ENCODE measurements around the gene GALNT17.

GALNT17 gene

DNA sequence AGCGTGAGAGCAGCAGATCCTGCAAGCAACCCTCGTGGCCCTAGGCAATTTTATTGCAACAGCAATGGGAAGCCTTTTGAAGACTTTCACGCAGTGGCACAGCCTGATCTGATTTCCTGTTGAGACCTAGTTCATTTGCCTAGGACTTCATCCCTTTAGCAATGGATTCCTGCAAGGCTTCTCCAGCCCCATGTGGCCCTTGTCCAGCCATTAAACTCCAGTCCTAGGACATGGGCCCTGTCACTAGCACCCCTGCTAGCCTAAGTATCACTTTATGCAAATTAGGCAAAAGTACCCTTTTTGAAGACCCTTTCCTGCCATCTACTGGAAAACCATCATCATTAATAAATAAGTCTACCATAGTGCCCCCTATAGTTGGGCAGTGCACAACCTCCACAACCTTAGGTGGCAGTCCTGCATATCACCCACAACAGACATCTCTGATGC is 379.4 kb downstream of the GALNT17 start:
- TF ChIP-seq POLR2A (IDR thresholded peaks at IDR 0.05; ENCODE audit: low read length): no peak
- no peak for TF ChIP-seq GATA1 (IDR thresholded peaks at IDR 0.05; ENCODE audit: low read depth, low read length)

DNA sequence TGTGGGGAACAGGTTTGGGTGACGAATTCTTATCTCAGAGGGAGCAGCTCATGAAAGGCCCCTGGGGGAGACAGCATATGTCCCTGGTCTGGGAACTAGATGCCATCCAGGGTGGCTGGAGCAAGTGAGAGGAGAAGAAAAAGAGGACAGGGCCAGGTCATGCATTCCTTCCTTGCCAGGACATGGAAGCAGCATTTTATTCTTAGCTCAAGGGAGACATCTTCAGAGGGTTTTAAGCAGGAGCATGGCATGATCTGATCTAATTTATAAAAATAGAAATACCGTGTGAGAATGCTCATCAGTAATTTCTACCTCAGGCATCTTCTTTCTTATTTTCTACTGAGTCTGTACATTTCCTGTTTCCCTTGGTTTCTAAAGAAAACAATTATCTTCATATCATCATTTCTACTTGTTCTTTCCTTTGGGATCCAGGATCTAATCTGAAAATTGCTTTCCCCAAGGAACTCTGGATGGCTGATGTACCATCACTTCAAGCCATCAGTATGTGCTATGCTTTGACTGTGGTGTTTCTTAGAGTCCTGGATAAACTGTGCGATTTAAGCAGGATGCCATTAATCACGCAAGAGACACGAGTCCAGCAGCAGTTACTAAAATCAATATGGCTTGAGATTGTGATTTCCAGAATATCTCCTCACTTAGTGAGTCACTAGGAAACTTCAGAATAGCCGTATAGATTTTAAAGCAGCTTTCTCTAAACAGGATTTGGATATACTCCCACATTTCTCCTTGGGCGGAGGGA is 386.2 kb downstream of the GALNT17 start:
- DNase-seq: no peak
- TF ChIP-seq POLR2A (IDR thresholded peaks at IDR 0.05; ENCODE audit: low read length) (no peak), GATA1 (IDR thresholded peaks at IDR 0.05; ENCODE audit: low read depth, low read length) (no peak)

More for the DNA sequence above, 379.4 kb downstream of the GALNT17 start:
- no peak for DNase-seq

DNA sequence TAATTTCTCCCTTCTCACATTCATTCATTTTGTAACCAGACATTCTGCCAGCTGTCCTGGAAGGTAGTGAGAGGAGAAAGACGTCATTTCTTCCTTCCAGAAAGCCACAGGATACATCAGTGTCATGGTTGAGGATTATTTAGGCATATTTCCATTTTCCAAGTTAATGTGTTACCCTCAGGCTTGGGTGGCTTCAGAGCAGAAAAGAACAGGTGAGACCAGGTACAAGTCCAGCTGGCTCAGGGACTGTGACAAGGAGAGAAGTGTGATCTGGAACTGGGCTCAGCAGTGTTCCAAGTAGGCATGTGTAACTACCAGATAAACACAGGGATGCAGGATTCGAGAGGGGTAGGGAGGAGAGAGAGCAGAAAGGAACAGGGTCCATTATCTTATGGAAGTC is 386.9 kb downstream of the GALNT17 start:
- TF ChIP-seq POLR2A (IDR thresholded peaks at IDR 0.05; ENCODE audit: low read length) (no peak), GATA1 (IDR thresholded peaks at IDR 0.05; ENCODE audit: low read depth, low read length) (no peak)
- no peak for DNase-seq

DNA sequence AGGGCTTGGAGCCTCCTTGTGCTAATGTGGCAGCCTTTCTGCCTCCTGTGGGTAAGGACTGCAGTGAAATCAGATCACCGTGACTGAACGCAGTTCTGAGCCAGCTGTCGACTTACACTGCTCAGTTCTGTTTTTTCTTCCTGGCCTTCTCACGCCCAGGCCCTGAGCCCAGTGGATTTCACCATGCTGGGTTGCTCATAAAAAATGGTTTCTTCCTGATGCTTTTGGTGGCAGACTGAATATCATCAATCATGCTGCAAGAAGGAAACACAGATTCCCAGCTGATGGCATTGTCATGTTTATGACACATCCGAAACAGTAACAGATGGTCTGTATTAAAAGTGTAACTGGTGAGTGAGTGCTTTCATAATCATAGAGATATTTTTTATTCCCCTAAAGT is 389.6 kb downstream of the GALNT17 start:
- no peak for DNase-seq
- TF ChIP-seq POLR2A (IDR thresholded peaks at IDR 0.05; ENCODE audit: low read length): no peak
- TF ChIP-seq GATA1 (IDR thresholded peaks at IDR 0.05; ENCODE audit: low read depth, low read length): no peak

DNA sequence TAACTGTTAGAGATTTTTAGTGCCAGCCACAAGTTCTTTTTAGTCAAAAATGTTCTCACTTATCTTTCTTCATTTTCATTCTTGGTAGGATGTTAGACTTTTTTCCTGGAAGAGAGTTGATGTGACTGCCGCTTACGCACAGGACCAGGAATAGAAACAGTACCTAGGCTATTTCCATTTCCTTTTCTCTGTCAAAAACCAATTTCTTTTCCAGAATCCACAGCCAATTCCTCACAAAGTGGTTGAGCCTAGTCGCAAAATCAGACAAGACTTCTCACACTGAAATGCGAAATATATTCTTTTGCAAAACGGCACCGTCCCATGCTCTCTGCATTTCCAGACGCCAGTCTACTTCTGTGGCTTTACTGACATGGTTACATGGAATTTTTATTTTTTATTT is 394.2 kb downstream of the GALNT17 start:
- TF ChIP-seq POLR2A (IDR thresholded peaks at IDR 0.05; ENCODE audit: low read length) (no peak), GATA1 (IDR thresholded peaks at IDR 0.05; ENCODE audit: low read depth, low read length) (no peak)

DNA sequence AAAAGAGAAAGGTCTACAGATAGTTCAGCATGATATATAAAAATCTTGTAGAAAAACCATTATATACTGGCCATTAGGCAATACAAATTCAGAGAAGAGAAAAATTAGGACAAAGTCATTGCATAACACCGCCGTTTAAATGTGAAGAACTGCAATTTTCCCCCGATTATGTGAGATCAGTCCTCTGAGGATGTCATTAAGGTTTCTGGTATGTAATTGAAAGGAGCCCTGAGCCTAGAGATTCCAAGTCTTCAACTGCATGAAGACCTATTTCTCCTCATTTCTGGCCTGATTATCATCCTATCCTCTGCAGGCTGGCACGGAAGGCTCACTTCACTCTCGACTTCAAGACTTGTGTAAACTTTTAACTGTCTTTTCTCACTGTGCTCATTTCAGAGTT is 395.3 kb downstream of the GALNT17 start:
- no peak for DNase-seq

More for the DNA sequence above, 394.2 kb downstream of the GALNT17 start:
- no peak for DNase-seq

DNA sequence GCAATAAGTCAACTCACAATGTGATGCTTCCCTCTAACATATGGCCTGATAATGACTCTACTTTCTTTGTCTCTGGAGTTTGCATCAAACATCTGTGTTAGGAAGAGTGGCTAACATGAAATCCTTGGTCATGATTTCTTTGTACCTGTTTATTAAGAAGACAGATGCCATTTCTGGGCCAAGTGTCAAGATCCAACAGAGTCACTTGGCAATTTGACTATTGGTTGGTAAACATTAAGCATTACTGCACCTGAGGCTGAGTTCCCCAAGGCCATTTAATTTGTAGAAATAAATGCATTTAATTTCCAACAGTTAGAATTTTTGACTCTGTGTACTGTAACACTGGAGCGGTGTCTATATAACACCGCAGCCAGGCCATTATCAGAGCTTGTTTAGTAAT is 403.7 kb downstream of the GALNT17 start:
- no peak for TF ChIP-seq POLR2A (IDR thresholded peaks at IDR 0.05; ENCODE audit: low read length)
- TF ChIP-seq GATA1 (IDR thresholded peaks at IDR 0.05; ENCODE audit: low read depth, low read length): no peak
- DNase-seq: no peak

More for the DNA sequence above, 395.3 kb downstream of the GALNT17 start:
- no peak for TF ChIP-seq GATA1 (IDR thresholded peaks at IDR 0.05; ENCODE audit: low read depth, low read length)
- TF ChIP-seq POLR2A (IDR thresholded peaks at IDR 0.05; ENCODE audit: low read length): no peak

DNA sequence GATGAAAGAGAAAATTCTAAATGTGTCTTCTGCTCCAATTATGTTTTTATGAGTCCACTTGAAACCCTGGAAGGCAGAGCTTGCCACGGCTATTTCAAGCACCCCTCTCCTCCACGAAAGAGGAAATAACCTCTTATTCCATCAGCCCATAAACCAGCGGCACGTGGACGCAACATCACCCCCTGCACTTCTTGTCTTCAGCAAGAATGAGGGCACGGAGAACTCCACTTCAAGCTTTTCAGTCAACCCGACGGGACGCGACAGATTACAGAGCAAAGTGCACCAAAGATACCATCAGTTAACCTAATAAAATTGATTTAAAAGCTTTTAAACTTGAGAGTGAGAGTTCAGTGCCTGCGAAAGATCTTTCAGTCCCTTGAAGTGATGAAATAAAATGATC is 406.3 kb downstream of the GALNT17 start:
- no peak for DNase-seq
- TF ChIP-seq POLR2A (IDR thresholded peaks at IDR 0.05; ENCODE audit: low read length): no peak
- no peak for TF ChIP-seq GATA1 (IDR thresholded peaks at IDR 0.05; ENCODE audit: low read depth, low read length)

DNA sequence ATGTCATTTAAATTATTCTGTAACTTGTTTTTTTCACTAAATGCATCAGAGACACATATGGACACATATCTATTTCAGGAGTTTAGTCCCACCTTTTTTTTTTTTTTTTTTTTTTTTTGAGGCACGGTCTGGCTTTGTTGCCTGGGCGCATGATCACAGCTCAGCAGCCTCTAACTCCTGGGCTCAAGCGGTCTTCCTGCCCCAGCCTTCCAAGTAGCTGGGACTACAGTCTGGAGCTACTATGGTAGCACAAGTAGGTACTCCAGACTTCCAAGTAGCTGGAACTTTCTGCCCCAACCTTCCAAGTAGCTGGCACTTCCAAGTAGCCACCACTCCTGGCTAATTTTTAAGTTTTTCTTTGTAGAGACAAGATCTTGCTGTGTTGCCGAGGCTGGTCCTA is 407.7 kb downstream of the GALNT17 start:
- no peak for DNase-seq
- TF ChIP-seq GATA1 (IDR thresholded peaks at IDR 0.05; ENCODE audit: low read depth, low read length) (no peak), POLR2A (IDR thresholded peaks at IDR 0.05; ENCODE audit: low read length) (no peak)

DNA sequence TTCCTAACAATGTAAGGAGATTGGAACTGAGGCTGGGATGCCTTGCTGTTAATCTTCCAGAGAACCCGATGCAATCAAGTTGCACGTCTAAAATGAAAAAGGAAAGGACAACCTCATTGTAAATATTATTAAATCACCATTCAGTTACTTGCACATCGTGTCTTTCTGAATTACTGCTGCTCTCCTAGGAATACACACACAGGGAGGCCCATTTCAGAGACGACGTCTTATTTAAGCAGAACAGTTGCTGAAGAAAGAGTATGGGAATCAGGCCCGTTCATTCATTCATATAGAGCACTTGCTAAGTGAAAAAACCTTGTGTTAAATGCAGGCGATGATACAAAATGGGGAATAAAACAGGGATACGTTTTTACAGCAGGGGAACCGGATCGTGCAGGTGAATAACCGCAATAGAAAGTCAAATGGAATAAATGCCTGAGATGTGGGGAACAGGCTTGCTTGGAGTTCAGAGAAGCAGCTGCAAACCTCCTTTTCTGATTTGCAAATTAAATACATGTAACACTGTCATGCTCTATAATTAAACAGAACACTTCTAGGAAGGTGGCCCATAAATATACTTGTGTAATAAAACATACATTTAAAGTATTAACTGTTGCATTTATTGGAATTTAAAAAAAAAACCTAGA is 409.9 kb downstream of the GALNT17 start:
- TF ChIP-seq POLR2A (IDR thresholded peaks at IDR 0.05; ENCODE audit: low read length) (no peak), GATA1 (IDR thresholded peaks at IDR 0.05; ENCODE audit: low read depth, low read length) (no peak)
- no peak for DNase-seq

DNA sequence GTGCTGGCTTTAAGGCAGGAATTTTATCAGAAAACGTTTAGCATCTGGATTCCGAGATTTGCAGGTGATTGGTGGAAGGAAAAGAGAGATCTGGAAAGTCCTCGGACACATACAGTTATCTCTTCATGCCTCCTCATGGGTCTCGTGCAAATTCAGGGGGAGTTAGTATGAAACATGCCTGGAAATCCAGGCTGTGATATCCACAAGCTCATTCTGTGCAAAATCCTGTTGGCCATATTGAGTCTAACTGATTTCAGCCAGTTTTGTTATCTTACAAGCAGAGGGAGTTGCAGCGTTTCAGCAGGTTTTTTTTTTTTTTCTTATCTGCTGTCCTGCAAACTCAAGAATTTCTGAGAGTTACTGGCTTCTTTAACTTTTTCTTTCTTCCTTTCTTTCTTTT is 411.5 kb downstream of the GALNT17 start:
- TF ChIP-seq GATA1 (IDR thresholded peaks at IDR 0.05; ENCODE audit: low read depth, low read length): no peak
- TF ChIP-seq POLR2A (IDR thresholded peaks at IDR 0.05; ENCODE audit: low read length): no peak
- DNase-seq: no peak

DNA sequence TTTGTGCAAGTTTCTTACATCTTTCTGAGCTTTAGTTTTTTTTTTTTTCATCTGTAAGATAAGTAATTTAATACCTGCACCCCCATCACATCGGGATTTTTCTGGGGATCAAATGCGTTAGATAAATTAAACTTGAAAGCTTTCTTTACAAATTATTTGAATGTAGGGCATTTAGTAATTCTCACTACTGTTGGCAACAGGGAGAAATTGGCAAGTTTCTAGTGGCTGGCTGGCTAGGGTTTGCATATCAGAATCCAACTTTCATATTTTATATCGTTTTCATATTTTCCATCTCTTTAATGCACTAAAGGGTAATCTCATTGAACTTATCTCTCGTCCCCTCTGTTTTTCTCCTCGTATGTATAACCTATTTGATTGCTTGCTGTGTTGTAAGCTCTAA is 412.9 kb downstream of the GALNT17 start:
- no peak for DNase-seq
- no peak for TF ChIP-seq POLR2A (IDR thresholded peaks at IDR 0.05; ENCODE audit: low read length)
- TF ChIP-seq GATA1 (IDR thresholded peaks at IDR 0.05; ENCODE audit: low read depth, low read length): no peak

DNA sequence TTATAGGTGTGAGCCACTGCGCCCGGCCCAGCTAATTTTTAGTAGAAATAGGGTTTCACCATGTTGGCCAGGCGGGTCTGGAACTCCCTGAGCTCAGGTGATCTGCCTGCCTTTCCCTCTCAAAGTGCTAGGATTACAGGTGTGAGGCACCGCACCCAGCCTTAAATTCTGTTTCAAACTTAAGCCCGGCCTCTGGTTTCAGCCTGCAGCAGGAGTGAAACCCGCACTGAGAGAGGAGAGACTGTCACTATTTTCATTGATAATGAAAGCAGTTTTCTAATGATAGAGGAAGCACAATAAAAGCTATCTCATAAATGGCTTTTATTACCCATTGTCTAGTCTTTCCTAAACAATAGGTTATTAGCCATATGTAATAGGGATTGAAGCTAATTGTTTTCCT is 415.5 kb downstream of the GALNT17 start:
- DNase-seq: no peak
- no peak for TF ChIP-seq GATA1 (IDR thresholded peaks at IDR 0.05; ENCODE audit: low read depth, low read length)
- TF ChIP-seq POLR2A (IDR thresholded peaks at IDR 0.05; ENCODE audit: low read length): no peak

DNA sequence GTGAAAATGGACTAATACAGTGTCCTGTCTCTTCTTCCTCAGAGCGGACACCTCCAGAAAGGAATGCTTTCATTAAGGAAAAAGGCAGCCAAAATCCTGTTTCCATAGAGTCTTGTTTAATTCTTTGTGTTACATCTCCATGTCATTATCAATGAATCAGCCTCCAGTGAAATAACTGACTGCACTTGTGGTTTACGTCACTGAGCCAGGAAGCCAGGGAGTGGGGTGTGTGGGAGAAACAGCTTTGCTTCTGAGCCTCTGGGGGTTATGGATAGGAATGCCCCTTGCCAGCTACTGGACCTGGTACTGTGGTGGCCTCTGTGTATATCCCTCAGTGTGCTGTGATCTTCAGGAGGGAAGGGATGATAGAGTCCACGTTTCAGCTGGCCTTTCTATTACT is 416.8 kb downstream of the GALNT17 start:
- no peak for TF ChIP-seq GATA1 (IDR thresholded peaks at IDR 0.05; ENCODE audit: low read depth, low read length)
- no peak for TF ChIP-seq POLR2A (IDR thresholded peaks at IDR 0.05; ENCODE audit: low read length)
- no peak for DNase-seq

DNA sequence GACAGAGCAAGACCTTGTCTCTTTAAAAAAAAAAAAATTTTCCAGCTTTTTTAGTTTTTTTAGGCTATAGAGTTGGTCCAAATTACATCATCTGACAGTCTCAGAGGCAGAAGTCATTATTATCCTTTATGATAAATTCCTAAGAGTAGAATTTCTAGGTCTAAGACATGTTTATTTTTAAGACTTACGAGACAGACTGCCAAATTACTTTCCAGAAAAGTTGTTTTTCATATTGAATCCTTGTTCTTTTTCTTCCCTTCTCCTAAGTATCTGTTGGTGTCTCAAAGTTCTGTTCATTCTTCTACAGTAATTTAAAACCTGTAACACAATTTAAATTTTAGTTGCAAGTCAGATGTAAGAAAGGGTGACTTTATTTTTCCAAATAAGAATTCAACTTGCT is 421.4 kb downstream of the GALNT17 start:
- DNase-seq: no peak
- TF ChIP-seq POLR2A (IDR thresholded peaks at IDR 0.05; ENCODE audit: low read length) (no peak), GATA1 (IDR thresholded peaks at IDR 0.05; ENCODE audit: low read depth, low read length) (no peak)

Data from erythroblast (primary cell).